Coronary artery (tissue), 2 donors: ENCODE data around the gene NBEAL1.
"Not testable (repeated sequence)": the region's sequence is repeated elsewhere in the genome, so short reads cannot be mapped to it uniquely, and the experiment has no call there.

Experiments used
- DNase-seq: peaks from one replicate; pipeline ENCODE4 v3.0.0-alpha.2; 2017; ENCODE audit warnings: low spot score
- H3K27ac ChIP-seq, 2 donors: fragments of 200-600 bp; sonication (generic); one replicate each; pipeline ENCODE4 v1.5.1; 2016 to 2019
- H3K4me3 ChIP-seq: fragments of 200-600 bp; sonication (generic); 2 replicates; pipeline ENCODE4 v1.5.1; 2016; ENCODE audit warnings: mild to moderate bottlenecking, moderate library complexity
- TF ChIP-seq, protein P1 (sequence below): fragments of 200-600 bp; sonication (generic); IDR thresholded peaks from one replicate; pipeline ENCODE4 v1.5.1; 2019; ENCODE audit warnings: antibody characterized with exemption

The NBEAL1 gene

DNA sequence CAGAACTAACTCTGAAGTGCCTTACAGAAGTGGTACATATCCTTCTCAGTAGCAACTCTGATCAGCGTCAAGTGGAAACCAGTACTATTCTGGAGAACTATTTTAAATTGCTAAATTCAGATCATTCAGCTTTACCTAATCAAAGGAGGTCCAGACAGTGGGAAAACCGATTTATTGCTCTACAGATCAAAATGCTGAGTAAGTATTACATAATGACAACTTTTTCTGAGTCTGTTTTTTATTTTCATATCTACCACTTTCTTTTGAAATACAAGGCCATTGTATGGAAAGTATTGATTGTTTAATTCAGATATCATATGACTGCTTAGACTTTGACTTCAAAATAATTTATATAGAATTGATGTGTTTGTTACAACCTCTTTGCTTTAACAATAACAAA, 68.7 kb downstream of the NBEAL1 start:
- no peak overlapping the region for H3K4me3 ChIP-seq
- no peak for DNase-seq
- H3K27ac ChIP-seq: no peak overlapping the region
- TF ChIP-seq, protein P1, sequence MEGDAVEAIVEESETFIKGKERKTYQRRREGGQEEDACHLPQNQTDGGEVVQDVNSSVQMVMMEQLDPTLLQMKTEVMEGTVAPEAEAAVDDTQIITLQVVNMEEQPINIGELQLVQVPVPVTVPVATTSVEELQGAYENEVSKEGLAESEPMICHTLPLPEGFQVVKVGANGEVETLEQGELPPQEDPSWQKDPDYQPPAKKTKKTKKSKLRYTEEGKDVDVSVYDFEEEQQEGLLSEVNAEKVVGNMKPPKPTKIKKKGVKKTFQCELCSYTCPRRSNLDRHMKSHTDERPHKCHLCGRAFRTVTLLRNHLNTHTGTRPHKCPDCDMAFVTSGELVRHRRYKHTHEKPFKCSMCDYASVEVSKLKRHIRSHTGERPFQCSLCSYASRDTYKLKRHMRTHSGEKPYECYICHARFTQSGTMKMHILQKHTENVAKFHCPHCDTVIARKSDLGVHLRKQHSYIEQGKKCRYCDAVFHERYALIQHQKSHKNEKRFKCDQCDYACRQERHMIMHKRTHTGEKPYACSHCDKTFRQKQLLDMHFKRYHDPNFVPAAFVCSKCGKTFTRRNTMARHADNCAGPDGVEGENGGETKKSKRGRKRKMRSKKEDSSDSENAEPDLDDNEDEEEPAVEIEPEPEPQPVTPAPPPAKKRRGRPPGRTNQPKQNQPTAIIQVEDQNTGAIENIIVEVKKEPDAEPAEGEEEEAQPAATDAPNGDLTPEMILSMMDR: no peak

DNA sequence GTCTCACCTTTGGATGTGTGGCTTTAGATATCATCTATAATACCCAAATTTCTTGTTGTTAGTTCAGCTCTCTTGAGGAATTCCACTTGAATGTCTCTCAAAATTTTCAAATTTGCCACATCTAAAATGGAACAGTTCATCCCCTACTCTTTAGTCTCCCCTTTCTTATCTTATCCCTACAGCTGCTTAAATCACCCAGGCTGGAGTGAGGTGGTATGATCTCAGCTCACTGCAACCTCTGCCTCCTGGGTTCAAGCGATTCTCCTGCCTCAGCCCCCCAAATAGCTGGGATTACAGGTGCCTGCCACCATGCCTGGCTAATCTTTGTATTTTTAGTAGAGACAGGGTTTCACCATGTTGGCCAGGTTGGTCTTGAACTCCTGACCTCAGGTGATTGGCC, 71.7 kb downstream of the NBEAL1 start:
- not testable (repeated sequence) for H3K27ac ChIP-seq, H3K4me3 ChIP-seq, DNase-seq

DNA sequence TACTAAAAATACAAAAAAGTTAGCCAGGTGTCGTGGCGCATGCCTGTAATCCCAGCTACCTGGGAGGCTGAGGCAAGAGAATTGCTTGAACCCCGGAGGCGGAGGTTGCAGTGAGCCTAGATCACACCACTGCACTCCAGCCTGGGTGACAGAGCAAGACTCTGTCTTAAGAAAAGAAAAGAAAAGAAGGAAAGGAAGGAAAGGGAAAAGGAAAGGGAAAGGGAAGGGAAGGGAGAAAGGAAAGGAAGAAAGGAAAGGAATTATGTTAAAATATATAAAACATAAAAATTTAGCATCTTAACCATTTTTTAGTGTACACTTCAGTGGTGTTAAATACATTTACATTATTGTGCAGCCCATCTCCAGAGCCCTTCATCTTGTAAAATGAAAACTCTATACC, 76.0 kb downstream of the NBEAL1 start:
- not testable (repeated sequence) for H3K4me3 ChIP-seq, H3K27ac ChIP-seq, DNase-seq

DNA sequence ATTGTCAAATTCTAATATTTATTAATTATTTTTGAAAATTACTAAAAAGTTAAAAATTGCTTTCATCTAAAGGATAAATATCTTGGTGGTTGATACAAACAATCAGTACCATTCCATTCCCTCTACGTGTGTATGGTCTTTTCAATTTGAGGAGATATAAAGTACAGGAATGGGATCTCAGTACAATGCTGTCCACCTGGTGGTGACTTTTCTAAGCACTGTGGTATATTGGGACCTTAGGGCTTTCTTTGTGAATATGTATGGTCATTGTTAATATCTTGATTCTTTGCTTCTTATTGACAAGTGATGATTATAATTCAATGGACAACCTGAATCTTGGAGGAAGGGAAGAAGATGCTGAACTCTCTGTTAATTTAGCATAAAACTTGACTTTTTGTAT, 83.1 kb downstream of the NBEAL1 start:
- no peak for DNase-seq
- Histone ChIP-seq H3K27ac (no peak overlapping the region), H3K4me3 (no peak overlapping the region)
- TF ChIP-seq, protein P1: no peak

DNA sequence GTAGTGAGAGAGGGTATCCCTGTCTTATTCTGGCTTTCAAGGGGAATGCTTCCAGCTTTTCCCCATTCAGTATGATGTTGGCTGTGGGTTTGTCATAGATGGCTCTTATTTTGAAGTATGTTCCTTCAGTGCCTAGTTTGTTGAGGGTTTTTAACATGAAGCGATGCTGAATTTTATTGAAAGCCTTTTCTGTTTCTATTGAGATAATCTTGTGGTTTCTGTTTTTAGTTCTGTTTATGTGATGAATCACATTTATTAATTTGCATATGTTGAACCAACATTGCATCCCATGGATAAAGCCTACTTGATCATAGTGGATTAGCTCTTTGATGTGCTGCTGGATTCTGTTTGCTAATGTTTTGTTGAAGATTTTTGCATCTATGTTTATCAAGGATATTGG, 87.7 kb downstream of the NBEAL1 start:
- not testable (repeated sequence) for H3K4me3 ChIP-seq, H3K27ac ChIP-seq, DNase-seq

GRCh38 chr2:203104273-203104672, 89.6 kb downstream of the NBEAL1 start:
- no peak overlapping the region for H3K27ac ChIP-seq
- TF ChIP-seq, protein P1: no peak
- no peak for DNase-seq
- no peak overlapping the region for H3K4me3 ChIP-seq

DNA sequence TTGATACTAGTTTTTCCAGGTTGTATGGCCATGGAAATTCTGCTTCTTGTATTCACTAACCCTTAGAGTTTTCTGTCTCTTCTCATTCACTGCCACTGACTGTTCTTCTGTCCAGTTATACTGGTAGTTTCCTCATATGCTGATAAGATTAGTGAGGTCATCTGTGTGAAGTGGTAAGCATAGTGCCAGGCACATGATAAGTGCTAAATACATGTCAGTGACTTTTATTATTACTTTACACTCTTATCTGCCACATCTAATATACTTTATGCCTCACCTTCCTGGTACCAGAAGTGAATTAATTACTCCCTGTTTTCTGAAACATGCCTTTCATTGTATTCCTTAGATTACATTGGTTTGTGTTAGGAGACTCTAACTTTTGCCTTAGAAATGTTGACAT, 91.3 kb downstream of the NBEAL1 start:
- no peak overlapping the region for H3K27ac ChIP-seq
- TF ChIP-seq, protein P1: no peak
- H3K4me3 ChIP-seq: no peak overlapping the region
- DNase-seq: no peak

DNA sequence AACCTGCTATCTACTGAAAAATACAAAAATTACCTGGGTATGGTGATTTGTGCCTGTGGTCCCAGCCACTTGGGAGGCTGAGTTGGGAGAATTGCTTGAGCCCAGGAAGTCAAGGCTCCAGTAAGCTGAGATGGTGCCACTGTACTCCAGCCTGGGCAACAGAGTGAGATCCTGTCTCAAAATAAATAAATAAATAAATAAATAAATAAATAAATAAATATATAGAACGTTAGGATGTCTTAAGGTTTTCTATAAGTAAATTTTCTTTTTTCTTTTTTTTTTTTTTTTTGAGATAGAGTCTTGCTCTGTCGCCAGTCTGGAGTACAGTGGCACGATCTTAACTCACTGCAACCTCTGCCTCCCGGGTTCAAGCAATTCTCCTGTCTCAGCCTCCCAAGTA, 95.8 kb downstream of the NBEAL1 start:
- not testable (repeated sequence) for H3K27ac ChIP-seq, H3K4me3 ChIP-seq, DNase-seq

- no peak for DNase-seq
- TF ChIP-seq, protein P1: no peak
- no peak overlapping the region for H3K4me3 ChIP-seq
- H3K27ac ChIP-seq: no peak overlapping the region
Measured at GRCh38 chr2:203112342-203112741, 97.7 kb downstream of the NBEAL1 start.

DNA sequence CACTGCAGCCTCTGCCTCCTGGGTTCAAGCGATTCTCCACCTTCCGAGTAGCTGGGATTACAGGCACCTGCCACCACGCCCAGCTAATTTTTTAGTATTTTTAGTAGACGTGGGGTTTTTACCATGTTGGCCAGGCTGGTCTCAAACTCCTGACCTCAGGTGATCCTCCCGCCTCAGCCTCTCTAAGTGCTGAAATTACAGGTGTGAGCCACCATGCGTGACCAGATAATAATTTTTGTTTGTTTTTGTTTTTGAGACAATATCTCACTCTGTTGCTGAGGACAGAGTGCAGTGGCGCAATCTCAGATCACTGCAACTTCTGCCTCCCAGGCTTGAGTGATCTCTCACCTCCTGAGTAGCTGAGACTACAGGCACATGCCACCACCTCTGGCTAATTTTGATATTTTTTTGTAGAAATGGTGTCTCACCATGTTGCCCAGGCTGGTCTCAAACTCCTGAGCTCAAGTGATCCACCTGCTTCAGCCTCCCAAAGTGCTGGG, 100.6 kb downstream of the NBEAL1 start:
- not testable (repeated sequence) for DNase-seq, H3K4me3 ChIP-seq, H3K27ac ChIP-seq
